Mesodermal cell (in vitro differentiated cells): ENCODE data around the gene ELP2.
"Not testable (repeated sequence)": the region's sequence is repeated elsewhere in the genome, so short reads cannot be mapped to it uniquely, and the experiment has no call there.

Experiments used
- H3K27ac ChIP-seq: 2 replicates; pipeline ENCODE4 v1.7.0; 2013; ENCODE audit warnings: mild to moderate bottlenecking, low read depth, low read length, moderate library complexity; ENCODE audit not compliant: severe bottlenecking
- H3K36me3 ChIP-seq: 2 replicates; pipeline ENCODE4 v1.7.1; 2013; ENCODE audit warnings: mild to moderate bottlenecking, low read length, moderate library complexity; ENCODE audit not compliant: control insufficient read depth, insufficient read depth
- H3K4me1 ChIP-seq: one replicate; pipeline ENCODE4 v1.7.1; 2013; ENCODE audit warnings: mild to moderate bottlenecking, low read length; ENCODE audit not compliant: insufficient read depth, control insufficient read depth, poor library complexity, severe bottlenecking
- H3K4me3 ChIP-seq: 2 replicates; pipeline ENCODE4 v1.7.0; 2013; ENCODE audit warnings: low read length, control low read depth, mild to moderate bottlenecking; ENCODE audit not compliant: insufficient read depth, poor library complexity, severe bottlenecking; ENCODE audit errors: extremely low read depth
- H3K9me3 ChIP-seq: 2 replicates; pipeline ENCODE4 v1.7.1; 2013; ENCODE audit warnings: mild to moderate bottlenecking, low read length, moderate library complexity; ENCODE audit not compliant: control insufficient read depth
- WGBS, 2 experiments: methylation state at CpG; one replicate each; pipeline ENCODE4 v1.1.5; 2013; ENCODE audit warnings: missing lambda C conversion rate in 2 of 2; ENCODE audit not compliant: insufficient coverage in 2 of 2; 5-methylcytosine and 5-hydroxymethylcytosine counted together

Gene ELP2

GRCh38 chr18:36158266-36158867 is 28.7 kb downstream of the ELP2 start:
- Histone ChIP-seq H3K9me3 (no peaks in the 10 kb centered on the region), H3K36me3 (peaks cover 79% of the 10 kb centered on the region), H3K4me3 (no peak overlapping the region), H3K27ac (no peak overlapping the region), H3K4me1 (no peaks in the 10 kb centered on the region)
- WGBS, 2 experiments = 100% methylated on average over 1 to 2 of the region's 5 CpGs

- H3K27ac ChIP-seq = no peak overlapping the region
Measured at GRCh38 chr18:36160959-36161371, 31.3 kb downstream of the ELP2 start.

GRCh38 chr18:36162981-36163380 is 33.3 kb downstream of the ELP2 start:
- H3K9me3 ChIP-seq = no peaks in the 10 kb centered on the region
- peaks cover 81% of the 10 kb centered on the region for H3K36me3 ChIP-seq
- no peak overlapping the region for H3K27ac ChIP-seq
- H3K4me1 ChIP-seq = no peaks in the 10 kb centered on the region
- H3K4me3 ChIP-seq = no peak overlapping the region
- WGBS, 2 experiments = no CpG with 5 or more reads among the region's 1 CpG

More at GRCh38 chr18:36160959-36161371, 31.3 kb downstream of the ELP2 start:
- H3K36me3 ChIP-seq = peaks cover 72% of the 10 kb centered on the region
- H3K4me1 ChIP-seq = no peaks in the 10 kb centered on the region
- H3K4me3 ChIP-seq = no peak overlapping the region
- no peaks in the 10 kb centered on the region for H3K9me3 ChIP-seq
- WGBS, 2 experiments = 91 to 96% methylated on average over 3 to 4 of the region's 4 CpGs

DNA sequence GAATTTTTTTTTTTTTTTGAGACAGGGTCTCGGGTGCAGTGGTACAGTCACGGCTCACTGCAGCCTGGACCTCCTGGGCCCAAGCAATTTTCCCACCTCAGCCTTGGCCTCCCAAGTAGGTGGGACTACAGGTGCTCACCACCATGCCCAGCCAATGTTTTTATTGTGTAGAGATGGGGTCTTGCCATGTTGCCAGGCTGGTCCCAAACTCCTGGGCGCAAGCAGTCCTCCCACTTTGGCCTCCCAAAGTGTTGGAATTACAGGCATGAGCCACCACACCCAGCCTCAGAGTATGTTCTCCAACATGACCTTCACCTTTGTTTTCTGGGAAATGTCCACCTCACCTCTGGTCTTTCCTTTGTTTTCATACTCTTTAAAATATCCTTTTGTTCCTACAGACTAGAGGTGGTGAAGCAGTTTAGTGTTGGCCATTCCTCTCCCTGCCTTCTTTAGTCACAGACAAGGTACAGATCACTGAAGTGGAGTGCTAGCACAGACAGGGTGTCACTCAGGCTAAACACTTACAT is 38.1 kb downstream of the ELP2 start:
- Histone ChIP-seq H3K4me1 (no peaks in the 10 kb centered on the region), H3K9me3 (no peaks in the 10 kb centered on the region), H3K27ac (no peak overlapping the region), H3K4me3 (no peak overlapping the region), H3K36me3 (peaks cover 86% of the 10 kb centered on the region)
- WGBS, 2 experiments = 94 to 100% methylated on average over 2 to 3 of the region's 3 CpGs

GRCh38 chr18:36168296-36168695 is 38.6 kb downstream of the ELP2 start:
- 100% methylated on average over 1 of the region's 3 CpGs for WGBS, 2 experiments
- H3K4me1 ChIP-seq, H3K4me3 ChIP-seq, H3K27ac ChIP-seq, H3K9me3 ChIP-seq: not testable (repeated sequence)
- H3K36me3 ChIP-seq = peaks cover 86% of the 10 kb centered on the region

- H3K9me3 ChIP-seq = no peaks in the 10 kb centered on the region
- H3K4me1 ChIP-seq = no peaks in the 10 kb centered on the region
- no peak overlapping the region for H3K27ac ChIP-seq
- WGBS, 2 experiments = 97 to 100% methylated on average over 3 to 4 of the region's 5 CpGs
- H3K4me3 ChIP-seq = no peak overlapping the region
- peaks cover 90% of the 10 kb centered on the region for H3K36me3 ChIP-seq
Measured at GRCh38 chr18:36169938-36170337, 40.2 kb downstream of the ELP2 start.

- H3K36me3 ChIP-seq = peaks cover 67% of the 10 kb centered on the region
- H3K27ac ChIP-seq = no peak overlapping the region
Measured at GRCh38 chr18:36175481-36175880, 45.8 kb downstream of the ELP2 start.

GRCh38 chr18:36176177-36176584 is 46.5 kb downstream of the ELP2 start:
- Histone ChIP-seq H3K36me3 (peaks cover 61% of the 10 kb centered on the region), H3K4me3 (no peak overlapping the region), H3K4me1 (no peaks in the 10 kb centered on the region), H3K9me3 (no peaks in the 10 kb centered on the region), H3K27ac (no peak overlapping the region)
- 100% methylated on average over 2 of the region's 2 CpGs; no CpG with 5 or more reads in 1 of the 2 experiments for WGBS, 2 experiments

More at GRCh38 chr18:36175481-36175880, 45.8 kb downstream of the ELP2 start:
- H3K4me3 ChIP-seq = no peak overlapping the region
- no peaks in the 10 kb centered on the region for H3K9me3 ChIP-seq
- H3K4me1 ChIP-seq = no peaks in the 10 kb centered on the region
- 92 to 94% methylated on average over 1 of the region's 1 CpG for WGBS, 2 experiments

GRCh38 chr18:36176711-36177110 is 47.0 kb downstream of the ELP2 start:
- peaks cover 56% of the 10 kb centered on the region for H3K36me3 ChIP-seq
- no peak overlapping the region for H3K27ac ChIP-seq
- WGBS, 2 experiments = 93 to 96% methylated on average over 5 of the region's 9 CpGs
- H3K9me3 ChIP-seq = no peaks in the 10 kb centered on the region
- no peaks in the 10 kb centered on the region for H3K4me1 ChIP-seq
- H3K4me3 ChIP-seq = no peak overlapping the region

GRCh38 chr18:36177913-36178312 is 48.2 kb downstream of the ELP2 start:
- no peaks in the 10 kb centered on the region for H3K4me1 ChIP-seq
- WGBS, 2 experiments = 100% methylated on average over 1 of the region's 3 CpGs; no CpG with 5 or more reads in 1 of the 2 experiments
- peaks cover 44% of the 10 kb centered on the region for H3K36me3 ChIP-seq
- no peaks in the 10 kb centered on the region for H3K9me3 ChIP-seq
- H3K27ac ChIP-seq = no peak overlapping the region
- H3K4me3 ChIP-seq = no peak overlapping the region
